Naive B cell (primary cell): ENCODE results near the gene GRID1. TPM values are rescaled to one million over a fixed set of nuclear protein-coding genes. Genes with fewer than 3 reads are reported as not detected.
A peak's percentile ranks its signal among the peaks of the same experiment; 100 is the strongest.

Experiments used
- ATAC-seq, 2 donors: fragments of 150-1000 bp; cut with Tn5 transposase; 2 replicates each; pipeline ENCODE4 v1.10.0; 2021; ENCODE audit warnings: low read depth in 2 of 2, mild to moderate bottlenecking in 2 of 2, moderate library complexity in 2 of 2
- DNase-seq: peaks from one replicate; pipeline ENCODE4 v3.0.0; 2022
- H3K27ac Mint-ChIP-seq, 6 donors: one replicate each; pipeline ENCODE4 v1.8.0; 2020 to 2022; ENCODE audit warnings: mild to moderate bottlenecking in 6 of 6, mixed read lengths in 6 of 6, moderate library complexity in 5 of 6, inconsistent platforms in 2 of 6
- H3K27me3 Mint-ChIP-seq, 3 donors: one replicate each; pipeline ENCODE4 v1.8.0; 2021 to 2022; ENCODE audit warnings: mixed read lengths in 3 of 3, mild to moderate bottlenecking in 1 of 3
- H3K36me3 Mint-ChIP-seq, 2 donors: one replicate each; pipeline ENCODE4 v1.8.0; 2020 to 2022; ENCODE audit warnings: mixed read lengths in 2 of 2, inconsistent platforms in 1 of 2, mild to moderate bottlenecking in 1 of 2
- H3K4me1 Mint-ChIP-seq, 3 donors: one replicate each; pipeline ENCODE4 v1.8.0; 2020 to 2022; ENCODE audit warnings: mixed read lengths in 3 of 3, inconsistent platforms in 1 of 3, mild to moderate bottlenecking in 1 of 3, moderate library complexity in 1 of 3
- H3K4me3 Mint-ChIP-seq, 8 donors: one replicate each; pipeline ENCODE4 v1.8.0; 2020 to 2022; ENCODE audit warnings: mild to moderate bottlenecking in 8 of 8, mixed read lengths in 8 of 8, moderate library complexity in 8 of 8, inconsistent platforms in 2 of 8
- H3K9me3 Mint-ChIP-seq, 7 donors: one replicate each; pipeline ENCODE4 v1.8.0; 2020 to 2022; ENCODE audit warnings: mixed read lengths in 7 of 7, mild to moderate bottlenecking in 5 of 7, inconsistent platforms in 2 of 7, moderate library complexity in 1 of 7
- polyA plus RNA-seq, 6 donors: library from polyadenylated mRNA; unstranded; fragments of 300-500 nt; fragmentation: Illumina TruSeq; gene quantifications; one replicate each; pipeline ENCODE4 v1.2.3, GENCODE V29; 2021; ENCODE audit warnings: low read depth in 6 of 6

GRID1 gene
- polyA plus RNA-seq, 6 donors from 2014 or later = not detected

DNA sequence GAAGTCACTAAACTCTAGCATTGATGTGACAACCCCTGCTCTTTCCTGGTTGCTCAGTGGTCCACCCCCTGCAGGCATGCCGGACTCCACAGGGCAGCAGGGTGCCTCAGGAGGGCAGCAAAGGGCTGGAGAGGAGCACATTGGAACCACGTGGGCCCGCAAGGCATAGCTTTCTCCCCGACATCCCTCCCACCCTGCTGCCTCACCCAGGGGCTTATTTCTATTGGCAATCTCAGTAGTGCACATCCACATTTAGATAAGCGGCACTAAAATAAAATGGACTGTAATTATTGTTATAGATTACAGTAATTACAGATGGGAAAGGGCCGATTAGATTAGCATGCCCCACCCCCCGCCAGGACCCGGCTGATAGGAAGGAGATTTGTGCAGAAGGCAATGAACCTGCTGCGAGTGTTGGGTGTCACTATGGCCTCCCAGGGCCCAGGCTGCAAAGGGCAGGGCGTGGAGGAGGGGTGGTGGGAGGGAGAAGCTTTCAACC, 580.1 kb downstream of the GRID1 start:
- peaks cover 5 to 17% (median 5%) of the 10 kb centered on the region in 3 donors for H3K27me3 Mint-ChIP-seq
- H3K27ac Mint-ChIP-seq = no peak overlapping the region
- no peak overlapping the region for H3K4me3 Mint-ChIP-seq
- no peak for ATAC-seq
- no peaks in the 10 kb centered on the region for H3K4me1 Mint-ChIP-seq
- H3K36me3 Mint-ChIP-seq = no peaks in the 10 kb centered on the region
- peaks cover 0 to 4% (median 0%) of the 10 kb centered on the region in 7 donors for H3K9me3 Mint-ChIP-seq
- DNase-seq = no peak

DNA sequence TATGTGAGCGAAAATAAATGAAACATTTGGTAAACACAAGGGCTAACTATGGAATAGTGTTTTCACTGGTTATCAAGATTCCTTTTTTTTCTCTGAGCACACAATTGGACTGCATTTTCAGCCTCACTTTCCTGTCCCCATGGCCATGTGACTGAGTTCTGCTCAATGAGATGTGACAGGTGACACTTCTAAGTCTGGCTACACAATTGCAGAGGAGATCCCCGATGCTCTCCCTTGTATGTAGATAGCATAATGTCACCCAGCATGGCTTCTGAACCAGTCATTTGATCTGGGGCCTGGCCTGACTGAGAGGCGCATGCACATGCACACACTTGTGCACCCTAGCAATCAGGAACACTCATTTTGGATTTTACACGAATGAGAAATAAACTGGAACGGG, 581.8 kb downstream of the GRID1 start:
- Mint-ChIP-seq H3K36me3 (no peaks in the 10 kb centered on the region), H3K4me1 (no peaks in the 10 kb centered on the region), H3K27ac (no peak overlapping the region), H3K4me3 (no peak overlapping the region), H3K9me3 (peaks cover 0 to 4% (median 0%) of the 10 kb centered on the region in 7 donors), H3K27me3 (peaks cover under 1 to 9% (median 5%) of the 10 kb centered on the region in 3 donors)
- ATAC-seq (no peak), DNase-seq (no peak)

- Mint-ChIP-seq H3K9me3 (peaks cover 0 to 4% (median 0%) of the 10 kb centered on the region in 7 donors), H3K4me1 (no peaks in the 10 kb centered on the region), H3K27me3 (peaks cover 0 to 9% (median 8%) of the 10 kb centered on the region in 3 donors), H3K36me3 (no peaks in the 10 kb centered on the region), H3K27ac (no peak overlapping the region), H3K4me3 (no peak overlapping the region)
- no peak for DNase-seq
- ATAC-seq = no peak
Observed at GRCh38 chr10:85781404-85781803, 585.2 kb downstream of the GRID1 start.

GRCh38 chr10:85778074-85778473, 588.5 kb downstream of the GRID1 start:
- peaks cover 0 to 4% (median 0%) of the 10 kb centered on the region in 3 donors for H3K27me3 Mint-ChIP-seq
- H3K4me3 Mint-ChIP-seq = no peak overlapping the region
- H3K27ac Mint-ChIP-seq = peak overlapping the region in 1 of 6 donors; percentile 3
- H3K9me3 Mint-ChIP-seq = peaks cover 0 to 12% (median 2%) of the 10 kb centered on the region in 7 donors
- H3K36me3 Mint-ChIP-seq = no peaks in the 10 kb centered on the region
- no peak for DNase-seq
- no peak for ATAC-seq
- no peaks in the 10 kb centered on the region for H3K4me1 Mint-ChIP-seq

DNA sequence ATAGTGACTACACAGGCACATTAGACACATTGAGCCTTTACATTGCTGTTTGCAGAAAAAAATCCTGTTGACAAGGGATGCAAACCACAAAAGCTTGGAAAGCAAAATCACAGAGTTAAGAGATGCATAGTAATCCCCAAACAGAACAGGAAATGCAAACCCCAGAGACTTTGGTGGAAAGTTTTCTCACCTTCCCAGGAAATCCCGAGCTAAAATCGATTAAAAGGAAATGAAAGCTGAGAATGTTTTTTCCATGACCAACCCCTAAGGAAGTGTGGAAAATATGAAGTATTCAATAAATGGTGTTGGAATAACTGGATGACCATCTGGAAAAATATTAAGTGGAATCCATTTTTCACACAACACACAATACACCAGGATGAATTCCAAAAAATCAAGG, 598.7 kb downstream of the GRID1 start:
- DNase-seq = no peak
- Mint-ChIP-seq H3K9me3 (peaks cover 0 to 19% (median 6%) of the 10 kb centered on the region in 7 donors), H3K4me1 (no peaks in the 10 kb centered on the region), H3K27ac (no peak overlapping the region), H3K4me3 (no peak overlapping the region), H3K36me3 (no peaks in the 10 kb centered on the region), H3K27me3 (peaks cover 0 to 5% (median 0%) of the 10 kb centered on the region in 3 donors)
- ATAC-seq = no peak

GRCh38 chr10:85764108-85764507, 602.5 kb downstream of the GRID1 start:
- H3K9me3 Mint-ChIP-seq = peaks cover 0 to 7% (median 2%) of the 10 kb centered on the region in 7 donors

DNA sequence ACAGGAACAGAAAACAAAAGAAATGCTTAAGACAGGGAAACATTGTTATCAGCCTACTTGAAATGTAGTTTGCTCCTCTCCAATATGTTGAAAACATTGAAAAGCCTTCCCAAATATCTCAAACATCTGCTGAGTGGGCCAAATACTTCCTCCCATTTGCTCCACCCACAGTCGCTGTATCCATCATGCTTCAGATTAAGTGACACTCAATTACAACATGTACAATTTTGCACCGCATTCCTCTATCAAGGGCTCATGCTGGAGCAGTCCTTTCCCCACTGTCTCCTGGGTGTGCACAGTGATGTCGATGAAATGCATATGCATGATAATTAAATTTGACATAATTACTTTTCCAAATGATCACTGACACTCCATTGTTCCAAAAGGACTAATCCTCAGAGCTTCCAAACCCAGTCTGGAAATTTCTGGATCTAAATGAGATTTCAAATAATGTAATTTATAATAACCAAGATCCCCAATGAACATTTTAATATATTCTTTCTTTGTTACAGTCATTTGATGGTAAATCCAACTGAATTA, 604.6 kb downstream of the GRID1 start:
- peaks cover 0 to 3% (median 0%) of the 10 kb centered on the region in 7 donors for H3K9me3 Mint-ChIP-seq
- H3K27ac Mint-ChIP-seq = no peak overlapping the region
- H3K27me3 Mint-ChIP-seq = peaks cover 0 to 2% (median 0%) of the 10 kb centered on the region in 3 donors
- no peaks in the 10 kb centered on the region for H3K36me3 Mint-ChIP-seq
- ATAC-seq (no peak), DNase-seq (no peak)
- no peaks in the 10 kb centered on the region for H3K4me1 Mint-ChIP-seq
- no peak overlapping the region for H3K4me3 Mint-ChIP-seq

More at GRCh38 chr10:85764108-85764507, 602.5 kb downstream of the GRID1 start:
- no peak overlapping the region for H3K27ac Mint-ChIP-seq
- DNase-seq (no peak), ATAC-seq (no peak)
- H3K27me3 Mint-ChIP-seq = peaks cover 0 to 5% (median 0%) of the 10 kb centered on the region in 3 donors
- H3K36me3 Mint-ChIP-seq = no peaks in the 10 kb centered on the region
- H3K4me1 Mint-ChIP-seq = no peaks in the 10 kb centered on the region
- no peak overlapping the region for H3K4me3 Mint-ChIP-seq

- Mint-ChIP-seq H3K36me3 (no peaks in the 10 kb centered on the region), H3K4me1 (peaks cover 0 to 2% (median 0%) of the 10 kb centered on the region in 3 donors), H3K9me3 (peaks cover 0 to 6% (median 0%) of the 10 kb centered on the region in 7 donors), H3K27me3 (no peaks in the 10 kb centered on the region), H3K4me3 (peak overlapping the region; percentile 3 to 76 (median 46)), H3K27ac (peak overlapping the region in 2 of 6 donors; percentile 26 to 43)
- peak in 1 of 2 donors; percentile 27 for ATAC-seq
- DNase-seq = no peak
Observed at GRCh38 chr10:85741626-85742300, 624.8 kb downstream of the GRID1 start.

GRCh38 chr10:85735997-85736396, 630.6 kb downstream of the GRID1 start:
- H3K4me3 Mint-ChIP-seq = no peak overlapping the region
- no peaks in the 10 kb centered on the region for H3K36me3 Mint-ChIP-seq
- H3K27me3 Mint-ChIP-seq = peaks cover 0 to 9% (median 7%) of the 10 kb centered on the region in 3 donors
- peaks cover 0 to 11% (median 2%) of the 10 kb centered on the region in 7 donors for H3K9me3 Mint-ChIP-seq
- H3K4me1 Mint-ChIP-seq = no peaks in the 10 kb centered on the region
- ATAC-seq (no peak), DNase-seq (no peak)
- H3K27ac Mint-ChIP-seq = no peak overlapping the region

DNA sequence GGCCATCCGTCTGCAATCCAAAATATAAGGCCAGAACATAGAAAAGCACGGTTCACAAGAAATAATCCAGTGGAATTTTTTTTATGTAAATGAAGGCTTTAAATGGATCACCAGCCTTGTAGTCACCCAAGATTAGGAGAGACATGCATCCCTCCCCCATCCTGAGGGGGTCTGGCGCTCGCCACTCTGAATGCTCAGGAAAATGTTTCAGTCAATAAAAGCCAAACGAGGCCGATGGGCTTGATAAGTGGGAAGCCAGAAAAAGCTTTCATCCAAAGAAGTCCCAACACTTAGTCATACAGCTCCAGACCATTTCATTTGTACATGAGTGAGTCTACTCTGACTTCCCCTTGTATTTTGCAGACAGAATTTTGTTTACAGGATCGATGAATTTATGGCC, 631.8 kb downstream of the GRID1 start:
- H3K27me3 Mint-ChIP-seq = peaks cover 0 to 9% (median 7%) of the 10 kb centered on the region in 3 donors
- no peak overlapping the region for H3K27ac Mint-ChIP-seq
- peaks cover 0 to 11% (median 2%) of the 10 kb centered on the region in 7 donors for H3K9me3 Mint-ChIP-seq
- ATAC-seq = no peak
- DNase-seq = no peak
- no peaks in the 10 kb centered on the region for H3K4me1 Mint-ChIP-seq
- H3K36me3 Mint-ChIP-seq = no peaks in the 10 kb centered on the region
- H3K4me3 Mint-ChIP-seq = no peak overlapping the region

GRCh38 chr10:85724215-85724614, 642.4 kb downstream of the GRID1 start:
- H3K4me3 Mint-ChIP-seq = no peak overlapping the region
- H3K36me3 Mint-ChIP-seq = no peaks in the 10 kb centered on the region
- DNase-seq (no peak), ATAC-seq (no peak)
- H3K9me3 Mint-ChIP-seq = peaks cover 0 to 14% (median 5%) of the 10 kb centered on the region in 7 donors
- no peaks in the 10 kb centered on the region for H3K27me3 Mint-ChIP-seq
- H3K27ac Mint-ChIP-seq = no peak overlapping the region
- H3K4me1 Mint-ChIP-seq = no peaks in the 10 kb centered on the region

DNA sequence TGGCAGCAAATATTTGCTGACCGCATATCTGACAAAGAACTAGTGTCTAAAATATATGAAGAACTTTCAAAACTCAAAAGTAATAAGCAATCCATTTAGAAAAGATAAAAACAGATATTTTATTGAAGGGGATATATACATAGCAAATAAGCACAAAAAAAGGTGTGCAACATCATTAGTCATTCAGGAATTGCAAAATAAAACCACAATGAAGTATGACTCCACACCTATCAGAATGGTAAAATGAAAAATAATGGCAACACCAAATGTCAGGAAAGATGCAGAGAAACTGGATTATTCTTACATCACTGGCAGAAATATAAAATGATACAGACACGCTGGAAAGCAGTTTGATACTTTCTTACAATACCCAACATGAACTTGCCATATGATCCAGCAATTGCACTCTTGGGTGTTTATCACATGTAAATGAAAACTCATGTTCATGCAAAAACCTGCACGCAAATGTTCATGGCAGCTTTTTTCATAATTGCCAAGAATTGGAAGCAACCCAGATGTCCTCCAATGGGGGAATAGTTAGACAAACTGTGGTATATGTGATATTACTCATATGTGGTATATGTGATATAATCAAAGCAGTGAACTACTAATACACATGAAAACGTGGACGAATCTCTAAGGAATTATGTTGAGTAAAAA, 645.5 kb downstream of the GRID1 start:
- no peaks in the 10 kb centered on the region for H3K36me3 Mint-ChIP-seq
- no peak overlapping the region for H3K4me3 Mint-ChIP-seq
- ATAC-seq (no peak), DNase-seq (no peak)
- no peaks in the 10 kb centered on the region for H3K4me1 Mint-ChIP-seq
- H3K27me3 Mint-ChIP-seq = no peaks in the 10 kb centered on the region
- peaks cover 0 to 12% (median 4%) of the 10 kb centered on the region in 7 donors for H3K9me3 Mint-ChIP-seq
- H3K27ac Mint-ChIP-seq = no peak overlapping the region

DNA sequence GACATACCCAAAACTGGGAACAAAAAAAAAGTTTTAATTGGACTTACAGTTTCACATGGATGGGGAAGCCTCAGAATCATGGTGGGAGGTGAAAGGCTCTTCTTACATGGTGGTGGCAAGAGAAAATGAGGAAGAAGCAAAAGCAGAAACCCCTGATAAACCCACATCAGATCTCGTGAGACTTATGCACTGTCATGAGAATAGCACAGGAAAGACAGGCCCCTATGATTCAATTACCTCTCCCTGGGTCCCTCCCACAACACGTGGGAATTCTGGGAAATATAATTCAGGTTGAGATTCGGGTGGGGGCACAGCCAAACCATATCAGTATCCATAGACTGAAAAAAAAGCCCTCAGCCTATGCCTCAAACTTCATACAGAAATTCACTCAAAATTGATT, 647.2 kb downstream of the GRID1 start:
- peak overlapping the region in 1 of 8 donors; percentile 15 for H3K4me3 Mint-ChIP-seq
- H3K27me3 Mint-ChIP-seq = no peaks in the 10 kb centered on the region
- DNase-seq (no peak), ATAC-seq (no peak)
- H3K9me3 Mint-ChIP-seq = peaks cover 0 to 12% (median 6%) of the 10 kb centered on the region in 7 donors
- no peaks in the 10 kb centered on the region for H3K4me1 Mint-ChIP-seq
- no peaks in the 10 kb centered on the region for H3K36me3 Mint-ChIP-seq
- no peak overlapping the region for H3K27ac Mint-ChIP-seq
